DMS153 (cell line): Measurements from ENCODE around the gene PLEKHN1.

Experiments
- DNase-seq: peaks from one replicate; lab custom pipeline; 2025; lab: John Stamatoyannopoulos, UW

Gene PLEKHN1

GRCh38 chr1:966135-966703 lies at the start of gene PLEKHN1:
TSS of gene PLEKHN1 (plus strand) at chr1:966482. CDS start at chr1:966532, 50 bp downstream.
- no peak for DNase-seq

- DNase-seq: no peak
Observed at GRCh38 chr1:917076-917459, 49.2 kb upstream of the PLEKHN1 start.

GRCh38 chr1:917466-918091 lies 48.7 kb upstream of the PLEKHN1 start:
- no peak for DNase-seq

- no peak for DNase-seq
Observed at GRCh38 chr1:918353-918752, 47.9 kb upstream of the PLEKHN1 start.

GRCh38 chr1:918843-919242 lies 47.4 kb upstream of the PLEKHN1 start:
- no peak for DNase-seq

DNA sequence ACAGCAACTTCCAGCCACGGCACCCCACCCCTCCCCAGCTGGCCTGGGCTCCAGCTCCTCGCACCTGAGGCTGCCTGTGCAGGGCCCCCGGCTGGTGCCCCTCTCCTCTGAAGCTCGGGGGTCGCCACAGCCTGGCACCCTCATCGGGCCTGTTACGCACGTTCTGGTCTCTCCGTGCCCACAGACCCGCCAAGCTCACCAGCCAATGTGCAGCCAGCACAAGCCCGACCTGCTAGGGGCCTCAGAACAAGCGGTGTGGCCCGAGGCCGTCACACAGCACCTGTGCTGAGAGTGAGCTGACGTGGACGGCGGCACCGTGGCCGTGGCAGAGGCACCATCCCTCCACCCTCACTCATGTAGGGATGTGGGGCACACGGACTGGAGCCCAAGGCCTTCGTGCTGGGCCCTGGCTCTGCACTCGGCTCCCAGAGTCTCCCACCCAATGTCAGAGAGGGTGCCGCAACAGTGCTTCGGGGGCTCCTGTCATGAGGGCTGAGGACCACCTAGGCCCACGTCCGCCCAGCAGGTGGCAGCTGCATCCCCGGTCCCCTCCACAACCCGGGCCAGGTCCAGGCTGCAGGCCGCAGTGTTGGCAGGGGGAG lies 46.9 kb upstream of the PLEKHN1 start:
- DNase-seq: no peak

- DNase-seq: no peak
Observed at GRCh38 chr1:920010-920409, 46.3 kb upstream of the PLEKHN1 start.

DNA sequence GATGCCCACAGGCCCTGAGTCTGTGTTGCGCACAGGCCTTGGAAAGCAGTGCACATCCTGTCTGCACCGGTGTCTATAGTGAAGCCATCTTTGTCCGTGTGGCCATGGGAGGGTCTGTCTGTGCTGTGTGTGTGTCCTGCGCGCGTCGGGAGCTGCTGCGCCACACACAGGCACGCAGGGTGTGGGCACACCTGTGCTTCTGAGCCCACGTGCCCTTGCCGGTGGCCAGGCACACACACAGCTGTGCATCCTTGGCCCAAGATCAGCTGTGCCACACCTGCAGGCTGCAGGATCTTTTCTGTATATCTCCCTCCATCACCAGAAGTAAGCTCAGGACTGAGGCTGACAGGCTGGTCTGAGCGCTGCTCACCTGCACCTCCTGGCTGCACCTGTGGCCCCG lies 45.8 kb upstream of the PLEKHN1 start:
- DNase-seq: no peak

GRCh38 chr1:921011-921837 lies 45.1 kb upstream of the PLEKHN1 start:
- DNase-seq: peak; percentile 61

DNA sequence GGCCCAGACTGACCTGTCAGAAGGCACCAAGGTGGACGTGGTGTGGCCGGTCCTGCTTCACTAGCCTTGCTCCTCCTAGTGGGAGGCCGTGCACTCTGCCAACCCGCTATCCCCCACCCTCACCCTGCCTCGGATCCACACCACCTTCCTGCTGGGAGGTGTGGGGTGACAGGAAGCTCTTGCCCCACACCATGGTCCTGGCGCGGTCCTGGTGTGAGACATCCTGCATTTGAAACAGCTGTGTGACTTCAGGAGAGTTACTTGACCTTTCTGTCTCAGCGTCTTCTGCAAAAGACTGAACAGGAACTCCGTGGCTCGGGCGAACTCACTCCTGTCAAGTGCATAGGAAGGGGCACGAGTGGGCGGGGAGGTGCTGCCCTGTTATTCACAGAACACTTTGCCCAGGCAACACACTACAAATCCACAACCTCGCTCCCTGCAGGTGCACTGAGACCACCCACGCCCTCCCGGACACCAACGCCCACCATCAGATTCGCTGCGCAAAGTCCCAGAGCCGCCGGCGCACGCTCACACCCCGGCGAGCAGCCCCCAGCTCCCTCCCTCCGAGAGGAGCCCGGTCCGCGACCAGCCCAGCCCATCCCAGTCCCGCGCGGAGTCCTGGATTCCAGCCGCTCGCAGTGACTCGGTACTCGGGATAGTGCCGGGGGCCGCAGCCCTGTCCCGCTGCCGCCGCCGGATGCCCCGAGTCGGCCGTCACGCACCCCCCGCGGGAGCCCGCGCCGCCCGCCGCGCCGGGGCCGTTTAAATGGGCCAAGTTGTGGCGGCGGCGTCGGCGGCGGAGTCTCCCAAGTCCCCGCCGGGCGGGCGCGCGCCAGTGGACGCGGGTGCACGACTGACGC lies 42.9 kb upstream of the PLEKHN1 start, which contains the start of gene SAMD11:
TSS of gene SAMD11 (plus strand) at position 793 of the 860 bp plus-strand sequence. CDS start 509 bp downstream, outside the sequence.
- peak; percentile 68 for DNase-seq

DNA sequence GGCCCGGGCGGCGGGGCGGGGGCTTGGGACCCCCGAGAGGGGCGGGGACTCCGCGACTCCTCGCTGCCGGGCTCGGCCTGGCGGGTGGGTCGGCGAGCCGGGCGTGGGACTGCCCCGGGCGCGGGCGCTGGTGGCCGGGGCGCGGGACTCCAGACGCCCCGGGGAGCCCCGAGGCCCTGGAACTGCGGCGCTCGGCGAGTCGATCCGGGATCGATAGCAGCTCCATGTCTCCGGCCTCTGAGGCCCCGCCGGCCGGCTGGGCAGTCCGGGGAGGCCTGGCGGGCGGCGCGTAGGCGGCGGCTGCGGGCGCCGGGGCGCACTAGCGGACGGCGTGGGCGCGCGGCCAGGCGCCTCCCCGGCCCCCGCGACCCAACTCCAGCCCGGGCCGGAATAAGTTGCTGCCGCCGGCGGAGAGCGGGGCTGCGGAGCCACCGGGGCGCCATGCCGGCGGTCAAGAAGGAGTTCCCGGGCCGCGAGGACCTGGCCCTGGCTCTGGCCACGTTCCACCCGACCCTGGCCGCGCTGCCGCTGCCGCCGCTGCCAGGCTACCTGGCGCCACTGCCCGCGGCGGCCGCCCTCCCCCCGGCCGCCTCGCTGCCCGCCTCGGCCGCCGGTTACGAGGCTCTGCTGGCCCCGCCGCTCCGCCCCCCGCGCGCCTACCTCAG lies 42.2 kb upstream of the PLEKHN1 start:
- no peak for DNase-seq

DNA sequence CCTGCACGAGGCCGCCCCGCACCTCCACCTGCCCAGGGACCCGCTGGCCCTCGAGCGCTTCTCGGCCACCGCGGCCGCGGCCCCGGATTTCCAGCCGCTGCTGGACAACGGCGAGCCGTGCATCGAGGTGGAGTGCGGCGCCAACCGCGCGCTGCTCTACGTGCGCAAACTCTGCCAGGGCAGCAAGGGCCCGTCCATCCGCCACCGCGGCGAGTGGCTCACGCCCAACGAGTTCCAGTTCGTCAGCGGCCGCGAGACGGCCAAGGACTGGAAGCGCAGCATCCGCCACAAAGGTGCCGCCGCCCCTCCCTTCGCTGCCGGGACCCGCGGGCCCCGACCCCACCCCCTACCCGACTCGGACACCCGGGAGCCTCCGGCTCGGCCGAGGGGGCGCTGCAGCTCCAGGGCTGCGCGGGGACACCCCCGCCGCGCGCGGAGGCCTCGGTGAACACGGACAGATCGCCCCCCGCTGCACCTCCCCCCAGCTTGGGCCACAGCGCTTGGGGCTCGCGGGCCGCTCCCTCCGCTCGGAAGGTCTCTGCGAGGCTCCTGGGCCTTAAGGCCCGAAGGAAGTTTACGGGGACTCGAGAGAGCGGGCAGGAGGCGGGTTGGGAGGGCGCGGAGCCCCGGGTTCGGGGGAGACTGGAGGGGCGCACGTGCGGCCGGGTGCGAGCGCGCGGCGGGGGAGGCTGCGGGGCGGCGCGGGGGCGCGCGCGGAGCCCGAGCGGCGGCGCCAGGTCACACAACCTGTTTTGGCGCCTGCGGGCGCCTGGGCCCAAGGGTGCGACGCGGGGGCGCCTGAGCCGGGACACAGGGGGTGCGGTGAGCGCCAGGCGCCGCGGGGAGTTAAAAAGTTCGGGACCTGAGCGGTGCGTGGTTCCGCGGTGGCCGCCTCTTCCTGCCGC lies 41.4 kb upstream of the PLEKHN1 start:
- no peak for DNase-seq

DNA sequence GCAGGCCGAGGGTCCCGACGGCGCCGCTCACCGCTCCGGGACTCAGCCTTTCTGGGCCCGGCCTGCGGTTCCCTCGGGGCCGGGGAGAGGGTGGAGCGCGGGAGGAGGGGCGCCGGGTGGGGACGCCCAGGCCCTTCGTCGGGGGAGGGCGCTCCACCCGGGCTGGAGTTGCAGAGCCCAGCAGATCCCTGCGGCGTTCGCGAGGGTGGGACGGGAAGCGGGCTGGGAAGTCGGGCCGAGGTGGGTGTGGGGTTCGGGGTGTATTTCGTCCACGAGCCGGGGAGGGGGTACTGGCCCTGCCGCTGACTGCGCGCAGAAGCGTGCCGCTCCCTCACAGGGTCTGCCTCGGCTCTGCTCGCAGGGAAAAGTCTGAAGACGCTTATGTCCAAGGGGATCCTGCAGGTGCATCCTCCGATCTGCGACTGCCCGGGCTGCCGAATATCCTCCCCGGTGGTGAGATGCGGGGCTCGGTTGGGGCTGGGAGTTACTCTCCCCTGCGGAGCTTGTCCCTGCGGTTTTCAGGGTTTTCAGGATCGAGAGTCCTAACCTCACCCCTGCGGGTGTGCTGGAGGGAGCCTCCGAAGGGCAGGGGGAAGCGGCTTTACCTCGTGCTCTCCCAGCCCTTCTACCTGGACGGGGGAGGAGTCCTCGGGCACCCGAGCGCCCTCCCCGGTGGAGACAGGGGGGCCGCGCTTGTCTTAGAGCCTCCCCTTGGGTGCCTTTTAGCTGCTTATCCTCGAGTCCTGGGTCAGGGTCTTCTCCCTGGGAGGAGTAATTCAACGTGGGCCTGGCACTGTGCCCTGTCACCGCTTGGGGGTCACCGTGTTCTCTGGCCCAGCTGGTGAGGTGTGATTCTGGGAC lies 40.5 kb upstream of the PLEKHN1 start:
- no peak for DNase-seq

DNA sequence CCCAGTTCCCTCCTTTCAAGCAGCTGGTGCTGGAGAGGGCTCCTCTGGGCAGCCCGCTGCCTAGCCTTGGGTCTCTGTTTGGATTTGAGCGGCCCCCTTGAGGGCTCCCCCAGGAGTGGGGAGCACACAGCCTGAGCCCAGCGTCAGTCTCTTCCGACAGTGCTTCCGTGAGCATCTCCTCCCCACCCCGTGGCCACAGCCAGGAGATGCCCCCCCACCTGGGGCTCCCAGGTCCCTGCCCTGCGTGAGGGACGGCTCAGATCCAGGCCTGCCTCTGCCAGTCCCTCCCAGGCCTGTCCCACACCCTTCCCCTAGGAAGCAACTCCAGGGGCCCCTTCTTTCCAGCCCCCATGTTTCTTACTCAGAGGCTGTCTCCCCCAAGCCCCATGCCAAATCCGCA lies 39.0 kb upstream of the PLEKHN1 start:
- DNase-seq: no peak

DNA sequence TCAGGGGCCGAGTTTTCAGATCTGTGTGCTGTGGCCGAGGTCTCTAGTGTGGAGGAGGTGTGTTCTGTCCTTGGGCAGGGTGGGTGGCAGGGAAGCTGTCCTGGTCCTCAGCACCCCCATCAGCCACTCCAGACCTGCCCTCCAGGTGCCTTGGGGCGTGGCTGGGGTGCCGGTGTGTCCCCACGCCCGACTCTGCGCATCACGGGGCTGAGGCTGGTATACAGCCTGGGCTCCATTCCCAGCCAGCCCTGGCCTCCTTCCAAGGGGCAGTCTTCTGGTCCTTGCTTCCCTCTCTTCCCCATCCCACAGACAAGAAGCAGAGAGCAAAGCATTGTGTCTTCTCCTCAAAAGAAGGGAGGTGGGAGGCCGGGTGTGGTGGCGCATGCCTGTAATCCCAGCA lies 38.5 kb upstream of the PLEKHN1 start:
- DNase-seq: no peak

GRCh38 chr1:928825-929661 lies 37.2 kb upstream of the PLEKHN1 start:
- DNase-seq: no peak

GRCh38 chr1:929712-930632 lies 36.3 kb upstream of the PLEKHN1 start:
- DNase-seq: no peak
